HepG2 (cell line): ENCODE measurements around the gene SORBS2.

Experiments
- BRD4 ChIP-seq: sonication (generic); formaldehyde crosslinking; IDR thresholded peaks from 2 replicates; pipeline ENCODE4 v1.4.0; 2020; ENCODE audit warnings: missing genetic modification reagents
- JUND ChIP-seq: sonication (generic); formaldehyde crosslinking; IDR thresholded peaks from 2 replicates; pipeline ENCODE4 v1.8.0; 2022; ENCODE audit warnings: mild to moderate bottlenecking, missing genetic modification reagents
- NONO ChIP-seq, 2 experiments: fragments of 450-650 bp in 1 of 2; sonication (generic) in 1 of 2; formaldehyde crosslinking in 1 of 2; IDR thresholded peaks in 1 of 2; conservative IDR thresholded peaks in 1 of 2; 2 replicates each; pipeline versions ENCODE4 v1.6.1 to v1.8.0; 2017 to 2022; ENCODE audit warnings: mild to moderate bottlenecking in 1 of 2, missing genetic modification reagents in 1 of 2, moderate library complexity in 1 of 2
- TARDBP ChIP-seq: sonication (generic); formaldehyde crosslinking; IDR thresholded peaks from 2 replicates; pipeline ENCODE4 v1.8.0; 2022; ENCODE audit warnings: mild to moderate bottlenecking, missing genetic modification reagents
- TP53 ChIP-seq: sonication (generic); formaldehyde crosslinking; conservative IDR thresholded peaks from 2 replicates; pipeline ENCODE4 v1.4.0; 2020; ENCODE audit warnings: missing genetic modification reagents
- ZFP90 ChIP-seq: sonication (generic); formaldehyde crosslinking; IDR thresholded peaks from 2 replicates; pipeline ENCODE4 v1.8.0; 2022; ENCODE audit warnings: missing genetic modification reagents, mild to moderate bottlenecking, inconsistent platforms, borderline replicate concordance
- ZSCAN31 ChIP-seq: sonication (generic); formaldehyde crosslinking; IDR thresholded peaks from 2 replicates; pipeline ENCODE4 v1.5.0; 2020; ENCODE audit warnings: low read depth, mild to moderate bottlenecking, missing genetic modification reagents
- TF ChIP-seq, protein P1 (sequence below): sonication (generic); formaldehyde crosslinking; IDR thresholded peaks from 2 replicates; pipeline ENCODE4 v1.5.0; 2020; ENCODE audit warnings: mild to moderate bottlenecking, low read depth, missing genetic modification reagents, borderline replicate concordance
- TF ChIP-seq, protein P2 (sequence below): sonication (generic); formaldehyde crosslinking; IDR thresholded peaks from 2 replicates; pipeline ENCODE4 v1.5.1; 2020; ENCODE audit warnings: missing genetic modification reagents, mild to moderate bottlenecking, borderline replicate concordance

DNA sequence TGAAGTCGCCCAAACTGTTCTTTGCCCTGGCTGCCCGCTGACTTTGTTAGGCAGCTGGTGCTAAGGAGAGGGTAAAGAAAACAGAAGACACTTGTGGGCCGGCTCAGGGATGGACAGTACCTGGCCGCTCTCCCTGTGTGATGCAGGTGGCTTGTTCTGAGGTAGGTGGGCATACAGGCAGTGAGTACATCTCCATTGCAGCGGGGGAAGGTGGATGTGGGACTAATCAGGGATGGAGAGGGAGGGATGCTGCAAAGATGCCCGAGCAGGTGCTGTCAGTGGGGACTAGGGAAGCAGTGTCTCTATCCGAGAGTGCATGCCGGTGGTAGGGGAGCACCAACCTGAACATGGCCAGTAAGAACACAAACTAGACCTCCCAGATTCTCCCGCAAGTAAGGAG is 67.0 kb downstream of the SORBS2 start:
- TF ChIP-seq, protein P1, sequence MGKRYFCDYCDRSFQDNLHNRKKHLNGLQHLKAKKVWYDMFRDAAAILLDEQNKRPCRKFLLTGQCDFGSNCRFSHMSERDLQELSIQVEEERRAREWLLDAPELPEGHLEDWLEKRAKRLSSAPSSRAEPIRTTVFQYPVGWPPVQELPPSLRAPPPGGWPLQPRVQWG (CRISPR knock-in tag) = no peak
- TF ChIP-seq ZSCAN31 (CRISPR knock-in tag) (no peak), NONO (IDR thresholded peaks at IDR 0.05) (no peak), NONO (CRISPR knock-in tag; conservative IDR thresholded peaks at IDR 0.05) (no peak), JUND (no peak), TP53 (CRISPR knock-in tag) (no peak), BRD4 (CRISPR knock-in tag) (no peak), ZFP90 (CRISPR knock-in tag) (no peak), TARDBP (no peak)
- TF ChIP-seq, protein P2, sequence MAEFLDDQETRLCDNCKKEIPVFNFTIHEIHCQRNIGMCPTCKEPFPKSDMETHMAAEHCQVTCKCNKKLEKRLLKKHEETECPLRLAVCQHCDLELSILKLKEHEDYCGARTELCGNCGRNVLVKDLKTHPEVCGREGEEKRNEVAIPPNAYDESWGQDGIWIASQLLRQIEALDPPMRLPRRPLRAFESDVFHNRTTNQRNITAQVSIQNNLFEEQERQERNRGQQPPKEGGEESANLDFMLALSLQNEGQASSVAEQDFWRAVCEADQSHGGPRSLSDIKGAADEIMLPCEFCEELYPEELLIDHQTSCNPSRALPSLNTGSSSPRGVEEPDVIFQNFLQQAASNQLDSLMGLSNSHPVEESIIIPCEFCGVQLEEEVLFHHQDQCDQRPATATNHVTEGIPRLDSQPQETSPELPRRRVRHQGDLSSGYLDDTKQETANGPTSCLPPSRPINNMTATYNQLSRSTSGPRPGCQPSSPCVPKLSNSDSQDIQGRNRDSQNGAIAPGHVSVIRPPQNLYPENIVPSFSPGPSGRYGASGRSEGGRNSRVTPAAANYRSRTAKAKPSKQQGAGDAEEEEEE (CRISPR knock-in tag) = no peak
